ENCODE results near the gene MAB21L4. TPM values are rescaled to one million over a fixed set of nuclear protein-coding genes. Genes with fewer than 3 reads are reported as not detected.

MAB21L4 gene
- total and polyA plus RNA-seq, 12 donors, result 0.10 to 0.32 TPM; not detected in 10

- 73 to 78% (median 76%) methylated on average over 12 to 17 of the region's 17 CpGs for WGBS, 4 donors
Measured at GRCh38 chr2:240898108-240898730, 2.3 kb upstream of the MAB21L4 start.

GRCh38 chr2:240896871-240897692 lies 1.1 kb upstream of the MAB21L4 start:
- TF ChIP-seq POLR2A (IDR thresholded peaks at IDR 0.05), result no peak
- TF ChIP-seq CTCF (IDR thresholded peaks at IDR 0.05), result no peak
- no peaks in the 10 kb centered on the region for H3K27me3 ChIP-seq
- no peak overlapping the region for H3K4me3 ChIP-seq
- peaks cover 0 to 5% of the 10 kb centered on the region in 2 donors for H3K4me1 ChIP-seq (replicated peaks in 1 of 2)
- intact Hi-C loops (cut with DNase I), result no loop called here
- no peaks in the 10 kb centered on the region for H3K36me3 ChIP-seq (replicated peaks in 1 of 2)
- no peaks in the 10 kb centered on the region for H3K9me3 ChIP-seq (replicated peaks in 1 of 3)
- no peak for DNase-seq
- no peak overlapping the region for H3K27ac ChIP-seq
- WGBS, 4 donors, result 64 to 88% (median 78%) methylated on average over 5 to 23 of the region's 23 CpGs

More at GRCh38 chr2:240898108-240898730, 2.3 kb upstream of the MAB21L4 start:
- no peaks in the 10 kb centered on the region for H3K27me3 ChIP-seq
- intact Hi-C loops (cut with DNase I), result no loop called here
- no peaks in the 10 kb centered on the region for H3K36me3 ChIP-seq (replicated peaks in 1 of 2)
- no peaks in the 10 kb centered on the region for H3K9me3 ChIP-seq (replicated peaks in 1 of 3)
- H3K4me1 ChIP-seq (replicated peaks in 1 of 2), result peaks cover 0 to 5% of the 10 kb centered on the region in 2 donors
- TF ChIP-seq POLR2A (IDR thresholded peaks at IDR 0.05), result no peak
- TF ChIP-seq CTCF (IDR thresholded peaks at IDR 0.05), result no peak
- H3K27ac ChIP-seq, result peak overlapping the region in 1 of 5 donors; percentile 40
- no peak overlapping the region for H3K4me3 ChIP-seq
- DNase-seq, result peak in 2 of 7 donors; percentile 15 to 50

- no peaks in the 10 kb centered on the region for H3K9me3 ChIP-seq (replicated peaks in 1 of 3)
- H3K4me1 ChIP-seq (replicated peaks in 1 of 2), result peaks cover 0 to 5% of the 10 kb centered on the region in 2 donors
- WGBS, 4 donors, result 68 to 86% (median 77%) methylated on average over 1 to 7 of the region's 7 CpGs
- intact Hi-C loops (cut with DNase I), result no loop called here
- H3K4me3 ChIP-seq, result no peak overlapping the region
- TF ChIP-seq CTCF (IDR thresholded peaks at IDR 0.05) (no peak), POLR2A (IDR thresholded peaks at IDR 0.05) (no peak)
- H3K27me3 ChIP-seq, result no peaks in the 10 kb centered on the region
- no peak overlapping the region for H3K27ac ChIP-seq
- no peak for DNase-seq
- H3K36me3 ChIP-seq (replicated peaks in 1 of 2), result no peaks in the 10 kb centered on the region
Measured at GRCh38 chr2:240896394-240896793, 438 bp upstream of the MAB21L4 start.

GRCh38 chr2:240894836-240895558 lies 959 bp downstream of the MAB21L4 start:
- 76 to 83% (median 79%) methylated on average over 16 to 28 of the region's 28 CpGs for WGBS, 4 donors
- Histone ChIP-seq H3K27me3 (no peaks in the 10 kb centered on the region), H3K9me3 (replicated peaks in 1 of 3) (no peaks in the 10 kb centered on the region), H3K36me3 (replicated peaks in 1 of 2) (no peaks in the 10 kb centered on the region), H3K4me3 (no peak overlapping the region), H3K27ac (no peak overlapping the region), H3K4me1 (replicated peaks in 1 of 2) (peaks cover 0 to 5% of the 10 kb centered on the region in 2 donors)
- TF ChIP-seq POLR2A (IDR thresholded peaks at IDR 0.05) (no peak), CTCF (IDR thresholded peaks at IDR 0.05) (no peak)
- intact Hi-C loops (cut with DNase I), result no loop called here
- no peak for DNase-seq
